HCT116 (cell line): ENCODE data around the gene PRKN.
"Not testable (repeated sequence)": the region's sequence is repeated elsewhere in the genome, so short reads cannot be mapped to it uniquely, and the experiment has no call there.

ENCODE experiments used
- EZH2 ChIP-seq: fragments of 200-600 bp; sonication (generic); IDR thresholded peaks from 2 replicates; pipeline ENCODE4 v1.6.1; 2017; ENCODE audit warnings: antibody characterized with exemption, mixed run types
- EZH2phosphoT487 ChIP-seq: fragments of 200-600 bp; IDR thresholded peaks from 2 replicates; pipeline ENCODE4 v1.6.1; 2018; ENCODE audit warnings: antibody characterized with exemption, borderline replicate concordance
- JUND ChIP-seq: IDR thresholded peaks from 2 replicates; pipeline ENCODE4 v1.6.1; 2012
- POLR2A ChIP-seq: IDR thresholded peaks from 2 replicates; pipeline ENCODE4 v1.7.0; 2011; ENCODE audit warnings: borderline replicate concordance; ENCODE audit not compliant: insufficient read depth, insufficient read length; ENCODE audit errors: extremely low read depth
- POLR2AphosphoS5 ChIP-seq: IDR thresholded peaks from 2 replicates; pipeline ENCODE4 v1.6.1; 2011; ENCODE audit warnings: mild to moderate bottlenecking, low read depth, low read length, moderate library complexity
- SIN3A ChIP-seq: IDR thresholded peaks from 2 replicates; pipeline ENCODE4 v1.6.1; 2012; ENCODE audit warnings: low read depth
- SP1 ChIP-seq: IDR thresholded peaks from 2 replicates; pipeline ENCODE4 v1.6.1; 2012; ENCODE audit warnings: low read depth
- TCF7L2 ChIP-seq: IDR thresholded peaks from 2 replicates; pipeline ENCODE4 v1.7.0; 2011; ENCODE audit warnings: borderline replicate concordance, inconsistent platforms; ENCODE audit not compliant: insufficient read depth, insufficient read length; ENCODE audit errors: extremely low read depth
- TF ChIP-seq, protein P1 (sequence below): IDR thresholded peaks from 2 replicates; pipeline ENCODE4 v1.6.1; 2012; ENCODE audit warnings: low read depth
- TF ChIP-seq, protein P2 (sequence below), 3 experiments: fragments of 200-600 bp in 1 of 3; sonication (generic) in 1 of 3; IDR thresholded peaks in 2 of 3; conservative IDR thresholded peaks in 1 of 3; 2 replicates each; pipeline ENCODE4 v1.5.1; 2012 to 2017; ENCODE audit warnings: low read depth in 2 of 3, low read length in 2 of 3, antibody characterized with exemption in 1 of 3, borderline replicate concordance in 1 of 3, control low read depth in 1 of 3, mild to moderate bottlenecking in 1 of 3, mixed read lengths in 1 of 3, mixed run types in 1 of 3, moderate library complexity in 1 of 3; ENCODE audit not compliant: insufficient read depth in 1 of 3
- TF ChIP-seq, protein P3 (sequence below): IDR thresholded peaks from 2 replicates; pipeline ENCODE4 v1.6.1; 2012

DNA sequence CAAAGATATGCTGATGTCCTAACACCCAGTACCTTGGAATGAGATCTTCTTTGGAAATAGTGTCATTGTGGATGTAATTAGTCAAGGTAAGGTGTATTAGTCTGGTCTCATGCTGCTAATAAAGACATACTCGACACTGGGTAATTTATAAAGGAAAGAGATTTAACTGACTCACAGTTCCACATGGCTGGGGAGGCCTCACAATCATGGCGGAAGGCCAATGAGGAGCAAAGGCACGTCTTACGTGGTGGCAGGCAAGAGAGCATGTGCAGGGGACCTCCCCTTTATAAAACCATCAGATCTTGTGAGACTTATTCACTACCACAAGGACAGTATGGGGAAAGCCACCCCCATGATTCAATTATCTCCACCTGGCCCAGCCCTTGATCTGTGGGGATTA is 1231.3 kb downstream of the PRKN start:
- TF ChIP-seq, protein P1, sequence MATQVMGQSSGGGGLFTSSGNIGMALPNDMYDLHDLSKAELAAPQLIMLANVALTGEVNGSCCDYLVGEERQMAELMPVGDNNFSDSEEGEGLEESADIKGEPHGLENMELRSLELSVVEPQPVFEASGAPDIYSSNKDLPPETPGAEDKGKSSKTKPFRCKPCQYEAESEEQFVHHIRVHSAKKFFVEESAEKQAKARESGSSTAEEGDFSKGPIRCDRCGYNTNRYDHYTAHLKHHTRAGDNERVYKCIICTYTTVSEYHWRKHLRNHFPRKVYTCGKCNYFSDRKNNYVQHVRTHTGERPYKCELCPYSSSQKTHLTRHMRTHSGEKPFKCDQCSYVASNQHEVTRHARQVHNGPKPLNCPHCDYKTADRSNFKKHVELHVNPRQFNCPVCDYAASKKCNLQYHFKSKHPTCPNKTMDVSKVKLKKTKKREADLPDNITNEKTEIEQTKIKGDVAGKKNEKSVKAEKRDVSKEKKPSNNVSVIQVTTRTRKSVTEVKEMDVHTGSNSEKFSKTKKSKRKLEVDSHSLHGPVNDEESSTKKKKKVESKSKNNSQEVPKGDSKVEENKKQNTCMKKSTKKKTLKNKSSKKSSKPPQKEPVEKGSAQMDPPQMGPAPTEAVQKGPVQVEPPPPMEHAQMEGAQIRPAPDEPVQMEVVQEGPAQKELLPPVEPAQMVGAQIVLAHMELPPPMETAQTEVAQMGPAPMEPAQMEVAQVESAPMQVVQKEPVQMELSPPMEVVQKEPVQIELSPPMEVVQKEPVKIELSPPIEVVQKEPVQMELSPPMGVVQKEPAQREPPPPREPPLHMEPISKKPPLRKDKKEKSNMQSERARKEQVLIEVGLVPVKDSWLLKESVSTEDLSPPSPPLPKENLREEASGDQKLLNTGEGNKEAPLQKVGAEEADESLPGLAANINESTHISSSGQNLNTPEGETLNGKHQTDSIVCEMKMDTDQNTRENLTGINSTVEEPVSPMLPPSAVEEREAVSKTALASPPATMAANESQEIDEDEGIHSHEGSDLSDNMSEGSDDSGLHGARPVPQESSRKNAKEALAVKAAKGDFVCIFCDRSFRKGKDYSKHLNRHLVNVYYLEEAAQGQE = not testable (repeated sequence)
- TF ChIP-seq, protein P2, sequence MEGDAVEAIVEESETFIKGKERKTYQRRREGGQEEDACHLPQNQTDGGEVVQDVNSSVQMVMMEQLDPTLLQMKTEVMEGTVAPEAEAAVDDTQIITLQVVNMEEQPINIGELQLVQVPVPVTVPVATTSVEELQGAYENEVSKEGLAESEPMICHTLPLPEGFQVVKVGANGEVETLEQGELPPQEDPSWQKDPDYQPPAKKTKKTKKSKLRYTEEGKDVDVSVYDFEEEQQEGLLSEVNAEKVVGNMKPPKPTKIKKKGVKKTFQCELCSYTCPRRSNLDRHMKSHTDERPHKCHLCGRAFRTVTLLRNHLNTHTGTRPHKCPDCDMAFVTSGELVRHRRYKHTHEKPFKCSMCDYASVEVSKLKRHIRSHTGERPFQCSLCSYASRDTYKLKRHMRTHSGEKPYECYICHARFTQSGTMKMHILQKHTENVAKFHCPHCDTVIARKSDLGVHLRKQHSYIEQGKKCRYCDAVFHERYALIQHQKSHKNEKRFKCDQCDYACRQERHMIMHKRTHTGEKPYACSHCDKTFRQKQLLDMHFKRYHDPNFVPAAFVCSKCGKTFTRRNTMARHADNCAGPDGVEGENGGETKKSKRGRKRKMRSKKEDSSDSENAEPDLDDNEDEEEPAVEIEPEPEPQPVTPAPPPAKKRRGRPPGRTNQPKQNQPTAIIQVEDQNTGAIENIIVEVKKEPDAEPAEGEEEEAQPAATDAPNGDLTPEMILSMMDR (IDR thresholded peaks at IDR 0.05 in 2 of 3, conservative IDR thresholded peaks at IDR 0.05 in 1 of 3; ENCODE audit: borderline replicate concordance in 1 of 3, insufficient read depth in 1 of 3, low read depth in 2 of 3, low read length in 2 of 3) = not testable (repeated sequence)
- not testable (repeated sequence) for TF ChIP-seq SP1, TCF7L2, EZH2, EZH2phosphoT487, POLR2AphosphoS5, SIN3A, JUND, POLR2A
- TF ChIP-seq, protein P3, sequence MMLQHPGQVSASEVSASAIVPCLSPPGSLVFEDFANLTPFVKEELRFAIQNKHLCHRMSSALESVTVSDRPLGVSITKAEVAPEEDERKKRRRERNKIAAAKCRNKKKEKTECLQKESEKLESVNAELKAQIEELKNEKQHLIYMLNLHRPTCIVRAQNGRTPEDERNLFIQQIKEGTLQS = not testable (repeated sequence)
